Measurements from ENCODE around the gene SPRYD4.

GRCh38 chr12:56528846-56529245 lies 60.5 kb downstream of the SPRYD4 start:
- no peak for TF ChIP-seq EZH2phosphoT487 (IDR thresholded peaks at IDR 0.05; ENCODE audit: borderline replicate concordance)
- no peak for TF ChIP-seq CTCF (conservative IDR thresholded peaks at IDR 0.05; ENCODE audit: low read length)

Measured in Loucy (cell line).